ENCODE data around the gene LBH.

LBH gene

DNA sequence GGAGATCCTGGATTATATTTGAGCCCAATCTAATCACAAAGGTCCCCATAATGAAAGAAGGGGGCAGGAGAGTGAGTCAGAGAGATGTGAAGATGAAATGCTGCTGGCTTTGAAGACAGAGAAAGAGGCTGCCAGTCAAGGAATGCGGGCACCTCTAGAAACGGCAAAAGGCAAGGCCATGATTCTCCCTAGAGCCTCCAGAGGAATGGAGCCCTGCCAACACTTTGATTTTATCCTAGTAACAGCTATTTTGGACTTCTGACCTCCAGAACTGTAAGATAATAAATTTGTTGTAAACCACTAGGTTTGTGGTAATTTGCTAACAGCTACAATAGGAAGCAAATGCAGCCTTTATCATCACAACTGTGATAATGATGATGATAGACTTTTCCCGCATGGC, 32.9 kb downstream of the LBH start:
- H2AFZ ChIP-seq = no peak overlapping the region
- H3K9me3 ChIP-seq (ENCODE audit: control insufficient read depth, low read length) = no peaks in the 10 kb centered on the region
- no peak overlapping the region for H3K4me3 ChIP-seq (ENCODE audit: low read depth, low read length)
- H3K27me3 ChIP-seq (ENCODE audit: control insufficient read depth, insufficient read depth, low read length) = no peaks in the 10 kb centered on the region
- H3K9ac ChIP-seq = no peak overlapping the region
- H3K4me2 ChIP-seq (ENCODE audit: low read length) = no peak overlapping the region
- H3K79me2 ChIP-seq = no peaks in the 10 kb centered on the region
- no peaks in the 10 kb centered on the region for H3K36me3 ChIP-seq (ENCODE audit: control insufficient read depth, insufficient read depth, low read length)
- H3K4me1 ChIP-seq = no peaks in the 10 kb centered on the region
- no peak overlapping the region for H3K27ac ChIP-seq
- no peak for TF ChIP-seq CTCF (IDR thresholded peaks at IDR 0.05)

GRCh38 chr2:30265052-30266015, 34.0 kb downstream of the LBH start:
- H3K4me2 ChIP-seq (ENCODE audit: low read length) = no peak overlapping the region
- H3K27ac ChIP-seq = no peak overlapping the region
- H3K4me1 ChIP-seq = no peaks in the 10 kb centered on the region
- TF ChIP-seq CTCF (IDR thresholded peaks at IDR 0.05) = no peak
- no peaks in the 10 kb centered on the region for H3K9me3 ChIP-seq (ENCODE audit: control insufficient read depth, low read length)
- H3K4me3 ChIP-seq (ENCODE audit: low read depth, low read length) = no peak overlapping the region
- H2AFZ ChIP-seq = no peak overlapping the region
- H3K36me3 ChIP-seq (ENCODE audit: control insufficient read depth, insufficient read depth, low read length) = no peaks in the 10 kb centered on the region
- no peaks in the 10 kb centered on the region for H3K27me3 ChIP-seq (ENCODE audit: control insufficient read depth, insufficient read depth, low read length)
- H3K9ac ChIP-seq = no peak overlapping the region
- no peaks in the 10 kb centered on the region for H3K79me2 ChIP-seq

- Histone ChIP-seq H2AFZ (no peak overlapping the region), H3K79me2 (no peaks in the 10 kb centered on the region), H3K36me3 (ENCODE audit: control insufficient read depth, insufficient read depth, low read length) (no peaks in the 10 kb centered on the region), H3K4me2 (ENCODE audit: low read length) (no peak overlapping the region), H3K9ac (no peak overlapping the region), H3K4me1 (no peaks in the 10 kb centered on the region), H3K9me3 (ENCODE audit: control insufficient read depth, low read length) (no peaks in the 10 kb centered on the region), H3K27ac (no peak overlapping the region), H3K27me3 (ENCODE audit: control insufficient read depth, insufficient read depth, low read length) (no peaks in the 10 kb centered on the region), H3K4me3 (ENCODE audit: low read depth, low read length) (no peak overlapping the region)
- no peak for TF ChIP-seq CTCF (IDR thresholded peaks at IDR 0.05)
These were observed 34.8 kb downstream of the LBH start for GRCh38 chr2:30266051-30266621.

DNA sequence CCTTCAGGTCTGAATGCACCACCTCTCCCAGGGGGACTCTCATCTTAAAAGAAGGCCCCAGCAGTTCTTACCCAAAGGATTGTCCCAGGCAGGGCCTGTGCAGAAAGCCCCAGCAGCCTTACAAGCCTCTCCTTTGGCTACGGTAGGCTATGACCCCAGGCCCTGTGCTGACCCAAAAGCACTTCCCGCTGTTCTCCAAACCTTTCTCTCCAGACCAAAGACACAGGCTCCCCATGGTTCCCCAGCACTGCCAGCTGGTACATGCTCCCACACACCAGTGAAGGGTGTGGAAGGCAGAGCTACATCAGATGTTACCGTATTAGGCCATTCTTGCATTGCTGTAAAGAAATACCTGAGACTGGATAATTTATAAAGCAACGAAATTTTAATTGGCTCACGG, 35.4 kb downstream of the LBH start:
- H2AFZ ChIP-seq = no peak overlapping the region
- no peaks in the 10 kb centered on the region for H3K9me3 ChIP-seq (ENCODE audit: control insufficient read depth, low read length)
- no peak for TF ChIP-seq CTCF (IDR thresholded peaks at IDR 0.05)
- H3K4me1 ChIP-seq = no peaks in the 10 kb centered on the region
- H3K36me3 ChIP-seq (ENCODE audit: control insufficient read depth, insufficient read depth, low read length) = no peaks in the 10 kb centered on the region
- no peaks in the 10 kb centered on the region for H3K27me3 ChIP-seq (ENCODE audit: control insufficient read depth, insufficient read depth, low read length)
- no peaks in the 10 kb centered on the region for H3K79me2 ChIP-seq
- H3K4me2 ChIP-seq (ENCODE audit: low read length) = no peak overlapping the region
- no peak overlapping the region for H3K4me3 ChIP-seq (ENCODE audit: low read depth, low read length)
- H3K9ac ChIP-seq = no peak overlapping the region
- H3K27ac ChIP-seq = no peak overlapping the region

Measured in parathyroid adenoma (tissue), 2 donors.